Parathyroid adenoma (tissue), 2 donors: ENCODE data around the gene INTS7.
A peak's percentile ranks its signal among the peaks of the same experiment; 100 is the strongest.

Experiments
- H2AFZ ChIP-seq: fragments of 300-600 bp; sonication (generic); one replicate; pipeline ENCODE4 v1.7.0; 2017; ENCODE audit warnings: antibody characterized with exemption, mild to moderate bottlenecking
- H3K27ac ChIP-seq: fragments of 300-600 bp; sonication (generic); one replicate; pipeline ENCODE4 v1.7.0; 2017
- H3K27me3 ChIP-seq: fragments of 300-600 bp; sonication (generic); one replicate; pipeline ENCODE4 v1.7.0; 2017; ENCODE audit warnings: low read length; ENCODE audit not compliant: control insufficient read depth, insufficient read depth
- H3K36me3 ChIP-seq: fragments of 300-600 bp; sonication (generic); one replicate; pipeline ENCODE4 v1.7.0; 2017; ENCODE audit warnings: low read length; ENCODE audit not compliant: control insufficient read depth, insufficient read depth
- H3K4me1 ChIP-seq: fragments of 300-600 bp; sonication (generic); one replicate; pipeline ENCODE4 v1.7.0; 2017; ENCODE audit warnings: control low read depth
- H3K4me2 ChIP-seq: fragments of 300-600 bp; sonication (generic); one replicate; pipeline ENCODE4 v1.7.0; 2017; ENCODE audit warnings: low read length
- H3K4me3 ChIP-seq: fragments of 300-600 bp; sonication (generic); one replicate; pipeline ENCODE4 v1.7.0; 2017; ENCODE audit warnings: low read depth, low read length
- H3K79me2 ChIP-seq: fragments of 300-600 bp; sonication (generic); one replicate; pipeline ENCODE4 v1.7.0; 2017; ENCODE audit warnings: control low read depth
- H3K9ac ChIP-seq: fragments of 300-600 bp; sonication (generic); one replicate; pipeline ENCODE4 v1.7.0; 2017; ENCODE audit warnings: mild to moderate bottlenecking
- H3K9me3 ChIP-seq: fragments of 300-600 bp; sonication (generic); one replicate; pipeline ENCODE4 v1.7.0; 2017; ENCODE audit warnings: low read length; ENCODE audit not compliant: control insufficient read depth
- CTCF ChIP-seq: fragments of 300-600 bp; sonication (generic); IDR thresholded peaks from one replicate; pipeline ENCODE4 v1.7.0; 2017; ENCODE audit warnings: antibody characterized with exemption, mild to moderate bottlenecking
- donor health status: primary hyperparathyroidism.

Gene INTS7

GRCh38 chr1:212013672-212014071 is 21.7 kb downstream of the INTS7 start:
- Histone ChIP-seq H3K4me2 (no peak overlapping the region), H3K27me3 (no peaks in the 10 kb centered on the region), H3K4me1 (no peaks in the 10 kb centered on the region), H3K79me2 (no peaks in the 10 kb centered on the region), H3K36me3 (no peaks in the 10 kb centered on the region), H2AFZ (no peak overlapping the region), H3K9me3 (no peaks in the 10 kb centered on the region), H3K27ac (no peak overlapping the region), H3K4me3 (no peak overlapping the region), H3K9ac (no peak overlapping the region)
- TF ChIP-seq CTCF: no peak

- no peaks in the 10 kb centered on the region for H3K27me3 ChIP-seq
- H3K36me3 ChIP-seq: no peaks in the 10 kb centered on the region
- H3K4me2 ChIP-seq: no peak overlapping the region
- H3K4me1 ChIP-seq: no peaks in the 10 kb centered on the region
- H2AFZ ChIP-seq: no peak overlapping the region
- no peak overlapping the region for H3K9ac ChIP-seq
- H3K4me3 ChIP-seq: no peak overlapping the region
- no peaks in the 10 kb centered on the region for H3K9me3 ChIP-seq
- no peaks in the 10 kb centered on the region for H3K79me2 ChIP-seq
- peak; percentile 84 for TF ChIP-seq CTCF
- no peak overlapping the region for H3K27ac ChIP-seq
These were observed 23.2 kb downstream of the INTS7 start for GRCh38 chr1:212012034-212012740.

DNA sequence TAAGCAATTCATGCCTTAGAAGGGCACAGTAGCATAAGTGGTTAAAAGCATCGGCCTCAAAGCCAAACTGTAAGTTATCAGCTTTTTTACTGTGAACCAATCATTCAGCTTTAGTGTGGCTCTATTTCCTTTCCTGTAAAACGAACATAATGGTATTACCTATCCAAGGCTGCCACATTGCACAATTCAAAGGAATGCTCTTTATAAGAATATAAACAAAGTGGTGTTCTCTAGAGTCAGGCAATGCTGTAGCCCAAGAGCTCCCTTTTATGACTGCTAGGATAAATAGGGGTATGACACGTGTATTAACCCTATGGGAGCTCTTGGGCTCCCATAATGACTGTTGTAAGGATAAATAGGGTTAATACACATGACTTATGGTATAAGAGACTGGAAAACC is 25.4 kb downstream of the INTS7 start:
- H3K79me2 ChIP-seq: no peaks in the 10 kb centered on the region
- H3K9me3 ChIP-seq: no peaks in the 10 kb centered on the region
- H2AFZ ChIP-seq: no peak overlapping the region
- H3K4me3 ChIP-seq: no peak overlapping the region
- no peaks in the 10 kb centered on the region for H3K27me3 ChIP-seq
- no peak for TF ChIP-seq CTCF
- H3K9ac ChIP-seq: no peak overlapping the region
- H3K4me1 ChIP-seq: no peaks in the 10 kb centered on the region
- H3K27ac ChIP-seq: no peak overlapping the region
- no peak overlapping the region for H3K4me2 ChIP-seq
- no peaks in the 10 kb centered on the region for H3K36me3 ChIP-seq

DNA sequence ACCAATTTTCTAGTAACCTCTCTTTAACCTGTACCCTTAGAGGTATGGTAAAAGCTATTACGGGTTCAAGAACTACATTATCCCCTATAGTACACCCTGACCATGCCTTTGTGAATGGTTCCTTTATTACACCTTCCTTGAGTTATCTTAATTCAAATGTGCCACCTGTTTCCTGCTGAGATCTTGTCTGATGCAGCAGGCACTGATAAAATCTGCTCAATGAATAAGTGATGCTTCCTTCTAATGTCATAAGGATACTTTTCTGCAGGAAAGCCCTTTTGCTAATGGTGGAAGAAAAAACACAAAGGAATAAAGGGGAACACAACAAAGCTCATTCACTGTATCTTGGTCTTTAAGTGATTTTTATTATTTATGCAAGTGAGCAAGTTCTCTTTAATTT is 25.8 kb downstream of the INTS7 start:
- H3K9me3 ChIP-seq: no peaks in the 10 kb centered on the region
- H2AFZ ChIP-seq: no peak overlapping the region
- no peaks in the 10 kb centered on the region for H3K36me3 ChIP-seq
- H3K4me3 ChIP-seq: no peak overlapping the region
- no peak overlapping the region for H3K27ac ChIP-seq
- no peaks in the 10 kb centered on the region for H3K79me2 ChIP-seq
- H3K27me3 ChIP-seq: no peaks in the 10 kb centered on the region
- H3K4me2 ChIP-seq: no peak overlapping the region
- H3K4me1 ChIP-seq: no peaks in the 10 kb centered on the region
- TF ChIP-seq CTCF: no peak
- no peak overlapping the region for H3K9ac ChIP-seq

DNA sequence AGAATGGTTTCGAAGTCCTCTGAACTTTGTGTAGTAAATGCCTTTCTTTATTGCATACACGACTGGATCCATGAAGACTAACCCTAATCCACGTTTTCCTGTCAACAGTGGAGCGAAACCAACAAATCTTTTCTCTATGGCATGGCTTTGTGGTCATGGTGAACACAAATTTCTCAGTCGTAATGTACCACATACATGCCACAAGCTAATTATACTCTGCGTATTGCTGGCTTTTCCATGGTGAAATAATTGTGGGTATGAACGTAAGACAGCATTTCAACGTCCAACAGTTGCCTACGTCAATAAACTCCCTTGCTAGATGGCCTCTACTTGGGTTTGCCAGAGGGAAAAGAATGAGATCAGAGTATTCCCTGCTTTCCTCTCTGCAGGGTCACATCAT is 27.5 kb downstream of the INTS7 start:
- H3K36me3 ChIP-seq: no peaks in the 10 kb centered on the region
- no peak overlapping the region for H3K4me3 ChIP-seq
- TF ChIP-seq CTCF: no peak
- H3K27ac ChIP-seq: no peak overlapping the region
- H3K79me2 ChIP-seq: no peaks in the 10 kb centered on the region
- H3K27me3 ChIP-seq: no peaks in the 10 kb centered on the region
- H3K9me3 ChIP-seq: no peaks in the 10 kb centered on the region
- no peak overlapping the region for H2AFZ ChIP-seq
- no peaks in the 10 kb centered on the region for H3K4me1 ChIP-seq
- no peak overlapping the region for H3K4me2 ChIP-seq
- H3K9ac ChIP-seq: no peak overlapping the region
